Measurements from ENCODE around the gene ANKRD13B.
A peak's percentile ranks its signal among the peaks of the same experiment; 100 is the strongest.

ANKRD13B gene

DNA sequence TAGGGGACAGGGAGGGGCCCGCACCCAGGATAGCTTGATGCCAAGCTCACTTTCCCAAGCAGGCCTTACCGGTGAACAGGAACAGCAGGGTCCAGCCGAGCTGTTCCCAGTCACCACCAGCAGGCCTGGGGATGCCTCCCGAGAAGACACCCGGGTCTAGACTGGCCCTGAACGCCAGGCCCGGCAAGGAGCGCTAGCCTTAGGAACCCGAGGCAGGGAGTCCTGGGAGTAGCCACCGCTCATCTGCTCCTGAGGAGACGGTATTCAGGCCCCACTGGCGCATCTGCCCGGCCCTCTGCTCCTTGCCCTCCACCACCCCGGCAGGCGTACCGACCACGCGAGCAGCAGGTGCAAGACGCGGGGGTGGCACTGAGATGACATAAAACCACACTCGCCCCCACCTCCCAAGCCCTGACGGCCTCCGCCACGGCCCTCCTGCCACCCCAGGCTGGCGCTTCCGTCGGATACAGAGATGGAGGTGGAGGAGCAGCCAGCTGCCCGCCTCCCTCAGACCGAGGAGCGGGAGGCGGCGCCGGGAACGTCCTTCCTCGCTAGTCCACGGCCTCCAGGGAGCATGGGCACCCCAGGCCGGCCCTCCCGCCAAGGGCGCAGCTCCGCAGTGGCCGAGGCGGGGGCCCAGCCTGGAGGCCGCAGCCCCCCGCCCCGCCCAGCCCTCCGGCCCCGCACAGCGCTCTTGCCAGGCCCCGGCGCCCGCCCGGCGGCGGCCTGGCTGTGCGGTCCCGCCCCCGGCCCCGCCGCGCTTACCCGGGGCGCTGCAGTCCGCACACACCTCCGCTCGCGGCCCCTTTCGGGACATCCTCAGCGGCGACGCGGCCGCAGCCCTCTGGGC is 4.1 kb upstream of the ANKRD13B start (continued):
- TF ChIP-seq ZNF398 (tag by site-specific recombination; IDR thresholded peaks at IDR 0.05) (peak; percentile 77), REPIN1 (tag by site-specific recombination; IDR thresholded peaks at IDR 0.05; ENCODE audit: low read depth) (no peak), SP2 (tag by site-specific recombination; IDR thresholded peaks at IDR 0.05) (peak; percentile 74), ZBTB48 (tag by site-specific recombination; IDR thresholded peaks at IDR 0.05) (no peak), ZNF792 (tag by site-specific recombination; IDR thresholded peaks at IDR 0.05) (no peak), ZNF837 (tag by site-specific recombination; IDR thresholded peaks at IDR 0.05) (no peak), ZNF518A (tag by site-specific recombination; conservative IDR thresholded peaks at IDR 0.05; ENCODE audit: low read depth) (no peak), SCRT1 (tag by site-specific recombination; IDR thresholded peaks at IDR 0.05; ENCODE audit: borderline replicate concordance) (no peak), ZNF2 (tag by site-specific recombination; IDR thresholded peaks at IDR 0.05) (no peak), REST (tag by site-specific recombination; IDR thresholded peaks at IDR 0.05) (no peak), ZNF10 (tag by site-specific recombination; IDR thresholded peaks at IDR 0.05) (no peak), OVOL3 (tag by site-specific recombination; IDR thresholded peaks at IDR 0.05) (no peak), ZNF324 (tag by site-specific recombination; IDR thresholded peaks at IDR 0.05) (no peak), MYNN (tag by site-specific recombination; IDR thresholded peaks at IDR 0.05; ENCODE audit: borderline replicate concordance) (no peak), ZNF610 (tag by site-specific recombination; IDR thresholded peaks at IDR 0.05; ENCODE audit: borderline replicate concordance) (no peak), ZNF354C (tag by site-specific recombination; IDR thresholded peaks at IDR 0.05; ENCODE audit: borderline replicate concordance, low read depth) (no peak), ZBTB17 (tag by site-specific recombination; IDR thresholded peaks at IDR 0.05) (peak; percentile 85), ZNF280C (tag by site-specific recombination; IDR thresholded peaks at IDR 0.05) (no peak)
- TF ChIP-seq, protein P1, sequence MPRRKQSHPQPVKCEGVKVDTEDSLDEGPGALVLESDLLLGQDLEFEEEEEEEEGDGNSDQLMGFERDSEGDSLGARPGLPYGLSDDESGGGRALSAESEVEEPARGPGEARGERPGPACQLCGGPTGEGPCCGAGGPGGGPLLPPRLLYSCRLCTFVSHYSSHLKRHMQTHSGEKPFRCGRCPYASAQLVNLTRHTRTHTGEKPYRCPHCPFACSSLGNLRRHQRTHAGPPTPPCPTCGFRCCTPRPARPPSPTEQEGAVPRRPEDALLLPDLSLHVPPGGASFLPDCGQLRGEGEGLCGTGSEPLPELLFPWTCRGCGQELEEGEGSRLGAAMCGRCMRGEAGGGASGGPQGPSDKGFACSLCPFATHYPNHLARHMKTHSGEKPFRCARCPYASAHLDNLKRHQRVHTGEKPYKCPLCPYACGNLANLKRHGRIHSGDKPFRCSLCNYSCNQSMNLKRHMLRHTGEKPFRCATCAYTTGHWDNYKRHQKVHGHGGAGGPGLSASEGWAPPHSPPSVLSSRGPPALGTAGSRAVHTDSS (tag by site-specific recombination; IDR thresholded peaks at IDR 0.05), result no peak
- TF ChIP-seq, protein P2, sequence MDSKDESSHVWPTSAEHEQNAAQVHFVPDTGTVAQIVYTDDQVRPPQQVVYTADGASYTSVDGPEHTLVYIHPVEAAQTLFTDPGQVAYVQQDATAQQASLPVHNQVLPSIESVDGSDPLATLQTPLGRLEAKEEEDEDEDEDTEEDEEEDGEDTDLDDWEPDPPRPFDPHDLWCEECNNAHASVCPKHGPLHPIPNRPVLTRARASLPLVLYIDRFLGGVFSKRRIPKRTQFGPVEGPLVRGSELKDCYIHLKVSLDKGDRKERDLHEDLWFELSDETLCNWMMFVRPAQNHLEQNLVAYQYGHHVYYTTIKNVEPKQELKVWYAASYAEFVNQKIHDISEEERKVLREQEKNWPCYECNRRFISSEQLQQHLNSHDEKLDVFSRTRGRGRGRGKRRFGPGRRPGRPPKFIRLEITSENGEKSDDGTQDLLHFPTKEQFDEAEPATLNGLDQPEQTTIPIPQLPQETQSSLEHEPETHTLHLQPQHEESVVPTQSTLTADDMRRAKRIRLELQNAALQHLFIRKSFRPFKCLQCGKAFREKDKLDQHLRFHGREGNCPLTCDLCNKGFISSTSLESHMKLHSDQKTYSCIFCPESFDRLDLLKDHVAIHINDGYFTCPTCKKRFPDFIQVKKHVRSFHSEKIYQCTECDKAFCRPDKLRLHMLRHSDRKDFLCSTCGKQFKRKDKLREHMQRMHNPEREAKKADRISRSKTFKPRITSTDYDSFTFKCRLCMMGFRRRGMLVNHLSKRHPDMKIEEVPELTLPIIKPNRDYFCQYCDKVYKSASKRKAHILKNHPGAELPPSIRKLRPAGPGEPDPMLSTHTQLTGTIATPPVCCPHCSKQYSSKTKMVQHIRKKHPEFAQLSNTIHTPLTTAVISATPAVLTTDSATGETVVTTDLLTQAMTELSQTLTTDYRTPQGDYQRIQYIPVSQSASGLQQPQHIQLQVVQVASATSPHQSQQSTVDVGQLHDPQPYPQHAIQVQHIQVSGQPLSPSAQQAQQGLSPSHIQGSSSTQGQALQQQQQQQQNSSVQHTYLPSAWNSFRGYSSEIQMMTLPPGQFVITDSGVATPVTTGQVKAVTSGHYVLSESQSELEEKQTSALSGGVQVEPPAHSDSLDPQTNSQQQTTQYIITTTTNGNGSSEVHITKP (tag by site-specific recombination; IDR thresholded peaks at IDR 0.05), result no peak
